NCI-H2107 treated with DMSO at 0.1 percent for 48 hours (cell line): ENCODE data around the gene TUBGCP4.
A peak's percentile ranks its signal among the peaks of the same experiment; 100 is the strongest.
"Not testable (repeated sequence)": the region's sequence is repeated elsewhere in the genome, so short reads cannot be mapped to it uniquely, and the experiment has no call there.

ENCODE experiments used
- DNase-seq: peaks from one replicate; lab custom pipeline; 2025; ENCODE audit not compliant: unreplicated experiment; lab: John Stamatoyannopoulos, UW

The TUBGCP4 gene

GRCh38 chr15:43370975-43371974, at the start of gene TUBGCP4, which contains the start of gene ZSCAN29:
TUBGCP4 (plus strand) TSS chr15:43371101; CDS start chr15:43371355, 254 bp downstream.
ZSCAN29 (minus strand) TSS chr15:43371043; CDS start chr15:43369913, 1,130 bp downstream.
- DNase-seq = peak; percentile 14

- no peak for DNase-seq
Observed at GRCh38 chr15:43325039-43325684, 45.7 kb upstream of the TUBGCP4 start.

DNA sequence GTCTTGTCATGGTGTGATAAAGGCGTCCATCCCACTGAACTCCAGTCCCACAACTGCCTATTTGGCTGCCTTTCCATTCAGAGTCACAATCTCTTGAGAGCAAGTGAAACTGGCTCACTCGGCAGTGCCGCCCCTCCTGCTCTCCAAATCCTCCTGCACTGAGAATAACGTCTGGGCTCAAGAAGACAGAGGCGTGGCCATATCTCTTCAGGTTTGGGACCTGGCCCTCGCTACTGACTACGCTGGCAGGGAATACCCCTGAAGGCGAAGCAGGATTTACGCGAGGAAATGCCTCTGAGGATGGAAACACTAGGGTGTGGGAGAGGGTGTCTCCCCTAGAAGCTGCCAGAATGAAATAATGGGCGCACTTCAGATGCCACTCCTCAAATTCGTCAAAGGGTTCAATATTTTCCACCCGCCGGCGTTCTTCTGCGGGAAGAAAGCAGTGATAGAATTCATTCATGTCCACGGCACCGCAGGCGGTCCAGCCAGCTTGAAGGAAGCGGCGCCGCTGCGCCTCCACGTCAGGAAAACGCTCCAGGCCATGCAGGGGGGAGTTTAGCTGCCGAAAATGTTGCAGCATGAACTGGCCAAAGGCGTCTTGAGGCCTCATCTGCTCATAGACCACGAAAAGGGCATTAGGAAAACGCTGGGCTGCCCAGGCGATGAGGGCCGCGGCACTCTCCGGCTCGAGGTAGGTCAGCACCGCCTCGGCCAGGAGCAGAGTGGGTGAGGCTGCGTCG, 41.5 kb upstream of the TUBGCP4 start:
- DNase-seq = no peak

DNA sequence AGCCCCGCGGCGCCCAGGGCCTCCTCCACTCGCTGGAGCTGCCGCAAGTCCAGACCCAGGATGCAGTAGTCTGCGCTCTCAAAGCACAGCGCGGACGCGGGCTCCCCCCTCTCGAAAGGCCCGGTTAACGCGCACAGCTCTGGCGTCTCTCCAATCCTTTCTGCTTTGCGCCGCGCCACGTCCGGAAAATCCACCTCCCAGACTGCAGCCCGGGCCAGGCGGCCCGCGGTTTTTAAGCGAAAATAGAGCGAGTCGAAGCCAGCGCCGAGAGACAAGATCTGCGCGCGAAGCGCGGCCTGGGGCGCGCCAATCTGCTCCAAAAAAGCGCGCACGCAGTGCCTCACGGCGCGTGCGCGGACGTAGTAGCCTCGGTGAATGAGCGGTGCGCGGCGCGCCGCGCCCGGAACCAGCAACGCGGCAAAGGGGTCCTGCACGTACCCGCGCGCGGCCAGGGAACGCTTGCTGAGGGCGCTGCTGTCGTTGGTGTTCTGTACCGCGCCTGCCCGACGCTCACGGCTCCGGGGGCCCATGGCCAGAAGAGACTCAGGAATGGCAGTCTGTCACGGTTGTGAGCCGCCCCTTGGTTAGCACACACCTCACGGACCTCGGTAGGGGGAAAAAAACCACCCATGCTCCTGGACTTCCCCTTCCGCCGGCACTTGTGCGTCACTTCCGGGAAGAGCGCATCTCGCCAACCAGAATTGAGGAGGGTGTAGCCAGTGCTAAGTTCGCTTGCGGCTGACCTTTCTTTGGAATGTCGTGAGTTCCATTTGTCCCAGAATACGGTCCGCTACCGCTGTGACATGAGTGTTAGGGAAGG, 40.7 kb upstream of the TUBGCP4 start, which contains the start of gene LCMT2:
Gene LCMT2, minus strand, starts transcription at position 614 of the 820 bp plus-strand sequence. Its CDS starts 84 bp downstream, at position 530.
- peak; percentile 40 for DNase-seq

DNA sequence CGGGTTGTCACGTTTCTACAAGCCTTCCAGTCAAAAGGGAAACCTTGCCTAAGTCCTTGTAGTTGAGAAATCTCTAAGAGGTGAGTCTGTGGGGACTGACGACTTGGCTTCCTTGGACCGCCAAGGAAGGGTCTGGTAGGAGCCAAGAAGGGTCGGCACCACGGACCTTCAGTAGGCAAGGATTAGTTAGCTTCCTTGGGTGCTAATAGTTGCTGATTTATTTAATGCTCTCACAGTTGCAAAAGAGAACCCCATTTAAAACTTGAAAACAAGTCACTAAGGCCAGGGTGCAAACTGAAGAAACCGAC, 40.2 kb upstream of the TUBGCP4 start:
- DNase-seq = no peak

DNA sequence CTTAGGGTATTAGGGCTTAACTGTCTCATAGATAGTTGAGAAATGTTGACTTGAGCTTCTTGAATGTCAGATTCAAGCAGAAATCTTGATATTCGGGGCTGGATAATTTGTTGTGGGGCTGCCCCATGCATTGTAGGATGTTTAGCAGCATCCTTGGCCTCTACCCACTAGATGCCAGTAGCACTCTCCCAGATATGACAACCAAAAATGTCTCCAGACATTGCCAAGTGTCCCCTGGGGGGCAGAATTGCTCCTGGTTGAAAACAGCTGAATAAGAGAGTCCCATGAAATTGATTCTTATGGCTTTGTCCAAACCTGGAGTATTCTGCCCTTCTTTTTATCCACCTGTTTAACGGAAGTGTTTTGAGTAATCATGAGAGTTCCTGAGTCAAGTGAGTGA, 24.6 kb upstream of the TUBGCP4 start:
- DNase-seq = no peak

- no peak for DNase-seq
Observed at GRCh38 chr15:43347114-43347513, 23.8 kb upstream of the TUBGCP4 start.

GRCh38 chr15:43352693-43353382, 18.1 kb upstream of the TUBGCP4 start:
- DNase-seq = no peak

- no peak for DNase-seq
Observed at GRCh38 chr15:43360821-43361220, 10.1 kb upstream of the TUBGCP4 start.

- no peak for DNase-seq
Observed at GRCh38 chr15:43361313-43361903, 9.5 kb upstream of the TUBGCP4 start.

GRCh38 chr15:43370310-43370974, 459 bp upstream of the TUBGCP4 start:
- no peak for DNase-seq

- DNase-seq = no peak
Observed at GRCh38 chr15:43376017-43376705, 5.3 kb downstream of the TUBGCP4 start.

- DNase-seq = no peak
Observed at GRCh38 chr15:43378601-43379000, 7.7 kb downstream of the TUBGCP4 start.

DNA sequence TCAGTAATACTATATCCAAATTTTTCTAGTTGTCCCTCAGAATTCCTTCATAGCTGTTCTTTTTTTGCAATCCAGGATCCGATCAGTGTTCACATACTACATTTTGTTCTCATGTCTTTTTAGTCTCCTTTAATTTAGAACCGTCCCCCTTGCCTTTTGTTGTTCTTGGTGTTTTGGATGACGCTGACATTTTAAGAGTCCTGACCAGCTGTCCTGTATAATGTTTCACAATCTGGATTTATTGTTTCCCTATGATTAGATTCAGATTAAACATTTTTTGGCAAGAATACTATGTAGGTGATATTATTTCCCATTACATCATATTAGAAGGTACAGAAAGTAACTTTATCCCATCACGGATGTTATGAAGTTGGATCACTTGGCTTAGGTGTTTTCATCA, 11.4 kb downstream of the TUBGCP4 start:
- no peak for DNase-seq

DNA sequence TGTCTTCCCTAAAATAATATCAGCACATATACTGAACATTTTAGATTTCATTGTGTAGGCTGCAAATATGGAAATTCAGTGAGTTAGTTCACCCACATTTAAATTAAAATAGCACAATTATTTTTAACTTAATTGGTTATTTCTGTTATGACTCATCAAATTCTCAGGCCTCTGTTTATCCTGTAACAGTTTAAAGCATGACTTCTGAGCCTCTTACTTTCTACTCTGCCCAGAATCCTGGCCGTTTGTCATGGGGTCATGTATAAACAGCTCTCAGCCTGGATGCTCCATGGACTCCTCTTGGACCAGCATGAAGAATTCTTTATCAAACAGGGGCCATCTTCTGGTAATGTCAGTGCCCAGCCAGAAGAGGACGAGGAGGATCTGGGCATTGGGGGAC, 12.2 kb downstream of the TUBGCP4 start:
- no peak for DNase-seq

DNA sequence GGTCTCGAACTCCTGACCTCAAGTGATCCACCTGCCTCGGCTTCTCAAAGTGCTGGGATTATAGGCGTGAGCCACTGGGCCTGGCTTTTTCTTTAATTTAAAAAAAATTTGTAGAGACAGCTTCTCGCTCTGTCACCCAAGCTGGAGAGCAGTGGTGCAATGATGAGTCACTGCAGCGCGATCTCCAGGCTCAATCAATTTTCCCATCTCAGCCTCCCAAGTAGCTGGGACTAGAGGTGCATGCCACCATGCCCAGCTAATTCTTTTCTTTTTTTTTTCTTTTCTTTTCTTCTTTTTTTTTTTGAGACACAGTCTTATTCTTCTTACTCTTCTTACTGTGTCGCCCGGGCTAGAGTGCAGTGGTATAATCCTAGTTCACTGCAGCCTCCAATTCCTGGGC, 19.8 kb downstream of the TUBGCP4 start:
- no peak for DNase-seq

DNA sequence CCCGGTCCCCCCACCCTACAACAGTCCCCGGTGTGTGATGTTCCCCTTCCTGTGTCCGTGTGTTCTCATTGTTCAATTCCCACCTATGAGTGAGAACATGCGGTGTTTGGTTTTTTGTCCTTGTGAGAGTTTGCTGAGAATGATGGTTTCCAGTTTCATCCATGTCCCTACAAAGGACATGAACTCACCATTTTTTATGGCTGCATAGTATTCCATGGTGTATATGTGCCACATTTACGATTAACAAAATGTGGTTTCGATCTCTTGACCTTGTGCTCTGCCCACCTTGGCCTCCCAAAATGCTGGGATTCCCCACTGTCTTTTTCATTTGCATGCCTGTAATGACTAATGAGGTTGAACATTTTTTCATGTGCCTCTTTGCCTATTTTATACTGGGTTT, 22.7 kb downstream of the TUBGCP4 start:
- DNase-seq = not testable (repeated sequence)

GRCh38 chr15:43402255-43402654, 31.4 kb downstream of the TUBGCP4 start:
- no peak for DNase-seq
